K562 (cell line): ENCODE results near the gene BCL3. TPM values are rescaled to one million over a fixed set of nuclear protein-coding genes. Genes with fewer than 3 reads are reported as not detected.

Experiments used
- ATAC-seq: fragments of 200-7000 bp; cut with Tn5 transposase; 3 replicates; pipeline ENCODE4 v1.9.1; 2020; ENCODE audit warnings: moderate library complexity
- BruUV-seq: library from RNA; stranded (reverse); fragments of 400-500 nt; replicated peaks from 2 replicates; lab custom pipeline; 2021; lab: Mats Ljungman, UMichigan
- CTCF ChIA-PET: fragments of 300-600 bp; formaldehyde crosslinking; extraction: SDS; loops from one replicate; lab custom pipeline; 2021; ENCODE audit warnings: low intra/inter-chr PET ratio; lab: Yijun Ruan, JAX
- POLR2A ChIA-PET: fragments of 300-600, 350-650 bp; sonication (Branson Sonifier 250); formaldehyde crosslinking; extraction: SDS; loops from one replicate; lab custom pipeline; 2021; ENCODE audit warnings: antibody characterized with exemption, inconsistent platforms; lab: Yijun Ruan, JAX
- DNase-seq, 4 experiments: peaks; one replicate each; pipeline versions ENCODE4 v3.0.0 to v3.0.0-alpha.2; 2011 to 2018; ENCODE audit warnings: low spot score in 3 of 4, mixed read lengths in 3 of 4; ENCODE audit errors: extremely low read depth in 1 of 4
- FAIRE-seq: peaks from 2 replicates; lab custom pipeline; 2011; peaks lifted over from hg19 to GRCh38; lab: Jason Lieb, UNC
- H2AFZ ChIP-seq: 2 replicates; pipeline ENCODE4 v1.6.0; 2011; ENCODE audit warnings: low read depth, low read length, control low read depth, inconsistent platforms
- H3K27ac ChIP-seq: fragments of 200-600 bp; 3 replicates; pipeline ENCODE4 v1.8.0; 2011; ENCODE audit warnings: low read depth, mild to moderate bottlenecking, control low read depth, inconsistent platforms, low read length, moderate library complexity, mixed read lengths; ENCODE audit errors: extremely low read depth
- H3K27me3 ChIP-seq, 2 experiments: fragments of 300-600 bp in 1 of 2; 2 replicates in 1 of 2; 3 replicates in 1 of 2; pipeline versions ENCODE4 v1.6.0 to v1.8.0; 2011; ENCODE audit warnings: inconsistent platforms in 2 of 2, low read length in 2 of 2, mild to moderate bottlenecking in 1 of 2, mixed read lengths in 1 of 2, moderate library complexity in 1 of 2; ENCODE audit not compliant: control insufficient read depth in 2 of 2, insufficient read depth in 2 of 2
- H3K36me3 ChIP-seq: fragments of 300-600 bp; 3 replicates; pipeline ENCODE4 v1.8.0; 2011; ENCODE audit warnings: mild to moderate bottlenecking, low read length, inconsistent platforms; ENCODE audit not compliant: control insufficient read depth, insufficient read depth
- H3K4me1 ChIP-seq, 2 experiments: fragments of 200-600 bp in 1 of 2; replicated peaks in 1 of 2; 2 replicates in 1 of 2; 3 replicates in 1 of 2; pipeline versions ENCODE4 v1.5.1 to v1.8.0; 2011; ENCODE audit warnings: inconsistent platforms in 2 of 2, low read length in 2 of 2, mild to moderate bottlenecking in 1 of 2, mixed read lengths in 1 of 2, moderate library complexity in 1 of 2; ENCODE audit not compliant: control insufficient read depth in 2 of 2, insufficient read depth in 2 of 2
- H3K4me2 ChIP-seq: 2 replicates; pipeline ENCODE4 v1.6.1; 2011; ENCODE audit warnings: low read length, control low read depth, inconsistent platforms, mixed read lengths; ENCODE audit not compliant: insufficient read depth
- H3K4me3 ChIP-seq: fragments of 200-600 bp; sonication (generic), shearing (Covaris generic); 2 replicates; pipeline ENCODE4 v1.5.1; 2016; ENCODE audit warnings: control low read depth, inconsistent platforms
- H3K79me2 ChIP-seq: fragments of 200-600 bp; 3 replicates; pipeline ENCODE4 v1.8.0; 2011; ENCODE audit warnings: low read length, inconsistent platforms; ENCODE audit not compliant: control insufficient read depth, insufficient read depth
- H3K9ac ChIP-seq, 2 experiments: 2 replicates each; pipeline versions ENCODE4 v1.6.0 to v1.6.1; 2011; ENCODE audit warnings: low read depth in 2 of 2, low read length in 2 of 2, control low read depth in 1 of 2, inconsistent platforms in 1 of 2, mild to moderate bottlenecking in 1 of 2, mixed read lengths in 1 of 2; ENCODE audit not compliant: insufficient read depth in 1 of 2
- H3K9me1 ChIP-seq: one replicate; pipeline ENCODE4 v1.6.0; 2011; ENCODE audit warnings: inconsistent platforms, mild to moderate bottlenecking, low read length, moderate library complexity; ENCODE audit not compliant: control insufficient read depth, insufficient read depth
- H3K9me3 ChIP-seq: replicated peaks from 2 replicates; pipeline ENCODE4 v1.5.1; 2011; ENCODE audit warnings: low read depth, low read length, inconsistent platforms; ENCODE audit not compliant: control insufficient read depth, insufficient read depth
- H4K20me1 ChIP-seq: replicated peaks from 2 replicates; pipeline ENCODE4 v1.6.1; 2011; ENCODE audit warnings: low read length, inconsistent platforms, mixed read lengths; ENCODE audit not compliant: control insufficient read depth, insufficient read depth
- BCOR ChIP-seq: fragments of 450-650 bp; IDR thresholded peaks from 2 replicates; pipeline ENCODE4 v1.6.1; 2016
- HNRNPLL ChIP-seq: fragments of 200-400 bp; formaldehyde crosslinking; IDR thresholded peaks from 2 replicates; pipeline ENCODE4 v1.6.1; 2017; ENCODE audit warnings: low read length, low read depth, mild to moderate bottlenecking; ENCODE audit not compliant: poor library complexity, severe bottlenecking
- KDM1A ChIP-seq, 2 experiments: fragments of 450-650 bp; IDR thresholded peaks; 2 replicates each; pipeline ENCODE4 v1.6.1; 2016; ENCODE audit warnings: mild to moderate bottlenecking in 2 of 2
- RBM25 ChIP-seq: fragments of 200-400 bp; formaldehyde crosslinking; IDR thresholded peaks from 2 replicates; pipeline ENCODE4 v1.6.1; 2018; ENCODE audit warnings: low read length, low read depth, moderate library complexity; ENCODE audit not compliant: severe bottlenecking
- ZFP36 ChIP-seq: fragments of 150-350 bp; IDR thresholded peaks from 2 replicates; pipeline ENCODE4 v1.6.1; 2018; ENCODE audit warnings: low read length, low read depth; ENCODE audit not compliant: partially characterized antibody
- ZNF436 ChIP-seq: fragments of 250-450, 450-650 bp; sonication (Bioruptor Pico); formaldehyde crosslinking; IDR thresholded peaks from 2 replicates; pipeline ENCODE4 v1.7.0; 2020; ENCODE audit warnings: mild to moderate bottlenecking
- WGBS: fragments of 100-300 bp; shearing (Covaris generic); methylation state at CpG from one replicate; pipeline ENCODE4 v1.1.6; 2016; ENCODE audit warnings: low coverage, mixed read lengths; ENCODE audit not compliant: insufficient coverage; ENCODE audit errors: missing lambda C conversion rate; 5-methylcytosine and 5-hydroxymethylcytosine counted together
- in situ Hi-C: fragments of 300-500 bp; cut with MboI; formaldehyde crosslinking; loops from 4 replicates; pipeline ENCODE4 v1.15.0; 2018; ENCODE audit warnings: inconsistent platforms, mixed read lengths
- intact Hi-C: fragments of 100-400 bp; cut with micrococcal nuclease; formaldehyde crosslinking; loops from 2 replicates; pipeline ENCODE4 v1.14.2; 2022
- polyA plus RNA-seq, 8 experiments: library from polyadenylated mRNA; depleted of rRNA in 4 of 8; stranded (reverse) in 5 of 8; unstranded in 3 of 8; fragments of >200 nt; fragmentation: Nextera tagmentation in 2 of 8; fragmentation: Illumina TruSeq in 1 of 8; extraction: Ambion mirVana in 2 of 8; extraction: Trizol in 1 of 8; gene quantifications; 2 replicates each; pipeline versions ENCODE4 v1.2.1 to v1.2.3, GENCODE V29; 2011 to 2014; ENCODE audit warnings: inconsistent platforms in 1 of 8, missing spikeins in 1 of 8
- total RNA-seq, 7 experiments: library from RNA; depleted of rRNA in 6 of 7; stranded (reverse); fragments of >200 nt in 6 of 7; fragmentation: Illumina TruSeq in 2 of 7; extraction: Trizol in 2 of 7; gene quantifications; 2 replicates each; pipeline versions ENCODE4 v1.2.1 to v1.2.3, GENCODE V29; 2011 to 2021; ENCODE audit warnings: low replicate concordance in 1 of 7
- TF ChIP-seq, protein P1 (sequence below): fragments of 450-650 bp; formaldehyde crosslinking; IDR thresholded peaks from 2 replicates; pipeline ENCODE4 v1.4.0; 2022; ENCODE audit warnings: missing genetic modification characterization

BCL3 gene
- total and polyA plus RNA-seq, 9 of the 15 experiments (the other 6 are each of a cell fraction or from before 2014, with no cell fraction given), result 0.03 to 2.4 (median 0.50) TPM; not detected in 1

DNA sequence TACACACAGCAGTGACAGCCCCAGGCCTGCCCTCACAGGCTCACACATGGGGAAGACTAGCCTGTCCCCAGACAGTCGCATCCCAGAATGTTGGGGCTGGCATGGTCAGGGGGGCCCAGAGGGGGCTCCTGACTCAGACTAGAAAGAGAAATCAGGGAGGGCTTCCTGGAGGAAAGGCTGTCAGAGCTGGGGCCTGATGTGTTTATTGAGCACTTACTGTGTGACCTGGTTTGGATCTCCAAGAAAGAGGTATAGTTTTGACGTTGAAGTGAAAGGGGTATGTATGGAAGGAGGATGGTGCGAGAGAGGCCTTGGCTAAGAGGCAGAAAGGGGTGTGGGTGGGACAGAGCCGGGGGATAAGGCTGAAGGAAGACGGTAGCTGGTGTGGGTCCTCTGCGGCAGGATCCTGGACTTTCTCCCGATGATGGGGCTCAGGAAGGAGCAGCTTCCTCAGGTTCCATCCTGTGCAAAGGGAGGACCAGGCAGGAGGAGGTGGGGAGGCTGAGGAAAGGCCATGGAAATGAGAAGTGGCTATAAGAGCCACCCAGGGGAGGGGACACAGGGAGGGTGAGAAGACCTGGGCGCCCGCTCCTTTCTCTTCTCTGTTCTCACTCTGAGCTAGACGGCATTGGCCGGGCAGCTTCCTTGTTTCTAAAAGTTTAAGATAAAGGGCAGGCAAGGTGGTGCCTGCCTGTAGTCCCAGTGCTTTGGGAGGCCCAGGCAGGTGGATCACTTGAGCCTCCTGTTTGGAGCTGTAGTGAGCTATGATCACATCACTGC, 16.1 kb upstream of the BCL3 start:
- Histone ChIP-seq H2AFZ (no peak overlapping the region), H3K9me1 (no peaks in the 10 kb centered on the region), H3K79me2 (no peaks in the 10 kb centered on the region), H3K27me3 (no peaks in the 10 kb centered on the region), H3K4me2 (no peak overlapping the region), H4K20me1 (no peaks in the 10 kb centered on the region), H3K36me3 (no peaks in the 10 kb centered on the region), H3K4me3 (no peak overlapping the region), H3K9ac (0 out of 4 replicates have a peak overlapping the region, but pooled peaks of 1 of the 2 experiments have one; percentile 40), H3K9me3 (no peaks in the 10 kb centered on the region), H3K4me1 (peaks cover 0 to under 1% of the 10 kb centered on the region in 2 experiments; a peak in 2 of 5 replicates), H3K27ac (no peak overlapping the region)
- TF ChIP-seq KDM1A (IDR thresholded peaks at IDR 0.05) (peak; percentile 24 to 53; a peak in 3 of 4 replicates), HNRNPLL (no peak), ZFP36 (peak; percentile 97), RBM25 (peak; percentile 39), BCOR (peak; percentile 59), ZNF436 (CRISPR knock-in tag) (peak; percentile 67; the same call in 1 of the 2 replicates)
- TF ChIP-seq, protein P1, sequence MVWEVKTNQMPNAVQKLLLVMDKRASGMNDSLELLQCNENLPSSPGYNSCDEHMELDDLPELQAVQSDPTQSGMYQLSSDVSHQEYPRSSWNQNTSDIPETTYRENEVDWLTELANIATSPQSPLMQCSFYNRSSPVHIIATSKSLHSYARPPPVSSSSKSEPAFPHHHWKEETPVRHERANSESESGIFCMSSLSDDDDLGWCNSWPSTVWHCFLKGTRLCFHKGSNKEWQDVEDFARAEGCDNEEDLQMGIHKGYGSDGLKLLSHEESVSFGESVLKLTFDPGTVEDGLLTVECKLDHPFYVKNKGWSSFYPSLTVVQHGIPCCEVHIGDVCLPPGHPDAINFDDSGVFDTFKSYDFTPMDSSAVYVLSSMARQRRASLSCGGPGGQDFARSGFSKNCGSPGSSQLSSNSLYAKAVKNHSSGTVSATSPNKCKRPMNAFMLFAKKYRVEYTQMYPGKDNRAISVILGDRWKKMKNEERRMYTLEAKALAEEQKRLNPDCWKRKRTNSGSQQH (CRISPR knock-in tag), result no peak
- intact Hi-C loops, result no loop called here
- no TSS peak for BruUV-seq
- POLR2A ChIA-PET, result interaction anchor here (0.6 to 1.7 kb wide), 3 partner anchors 9 to 1251 kb away, joined by 3 to 5 read pairs (median 3); no protein-coding TSS in a partner anchor
- in situ Hi-C loops, result no loop called here
- FAIRE-seq (no peak), ATAC-seq (no peak), DNase-seq (no peak)
- 30% methylated on average over 9 of the region's 11 CpGs for WGBS
- CTCF ChIA-PET, result no interaction called here
